ENCODE measurements around the gene WNT1.

DNA sequence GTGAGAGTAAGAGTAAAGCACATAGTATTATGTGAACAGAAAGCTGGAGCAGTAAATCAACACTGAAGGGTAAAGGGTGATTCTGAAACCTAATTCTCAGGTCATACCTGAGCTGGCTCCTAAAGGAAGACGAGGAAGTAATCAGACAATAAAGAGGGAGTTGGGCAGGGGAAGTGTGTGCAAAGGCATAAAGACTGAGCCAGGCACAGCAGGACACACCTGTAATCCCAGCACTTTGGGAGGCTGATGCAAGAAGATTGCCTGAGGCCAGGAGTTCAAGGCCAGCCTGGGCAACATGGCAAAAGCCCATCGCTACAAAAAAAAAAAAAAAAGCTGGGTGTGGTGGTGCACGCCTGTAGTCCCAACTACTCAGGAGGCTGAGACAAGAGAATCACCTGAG is 30.4 kb upstream of the WNT1 start:
- TF ChIP-seq, protein P1, sequence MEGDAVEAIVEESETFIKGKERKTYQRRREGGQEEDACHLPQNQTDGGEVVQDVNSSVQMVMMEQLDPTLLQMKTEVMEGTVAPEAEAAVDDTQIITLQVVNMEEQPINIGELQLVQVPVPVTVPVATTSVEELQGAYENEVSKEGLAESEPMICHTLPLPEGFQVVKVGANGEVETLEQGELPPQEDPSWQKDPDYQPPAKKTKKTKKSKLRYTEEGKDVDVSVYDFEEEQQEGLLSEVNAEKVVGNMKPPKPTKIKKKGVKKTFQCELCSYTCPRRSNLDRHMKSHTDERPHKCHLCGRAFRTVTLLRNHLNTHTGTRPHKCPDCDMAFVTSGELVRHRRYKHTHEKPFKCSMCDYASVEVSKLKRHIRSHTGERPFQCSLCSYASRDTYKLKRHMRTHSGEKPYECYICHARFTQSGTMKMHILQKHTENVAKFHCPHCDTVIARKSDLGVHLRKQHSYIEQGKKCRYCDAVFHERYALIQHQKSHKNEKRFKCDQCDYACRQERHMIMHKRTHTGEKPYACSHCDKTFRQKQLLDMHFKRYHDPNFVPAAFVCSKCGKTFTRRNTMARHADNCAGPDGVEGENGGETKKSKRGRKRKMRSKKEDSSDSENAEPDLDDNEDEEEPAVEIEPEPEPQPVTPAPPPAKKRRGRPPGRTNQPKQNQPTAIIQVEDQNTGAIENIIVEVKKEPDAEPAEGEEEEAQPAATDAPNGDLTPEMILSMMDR (IDR thresholded peaks at IDR 0.05; ENCODE audit: extremely low read depth in 1 of 2, insufficient read depth in 1 of 2, low read depth in 1 of 2, low read length in 2 of 2) = no peak
- TF ChIP-seq EZH2 (IDR thresholded peaks at IDR 0.05; ENCODE audit: borderline replicate concordance, low read depth, low read length, severe bottlenecking) = no peak
- TF ChIP-seq GATA2 (IDR thresholded peaks at IDR 0.05; ENCODE audit: insufficient read depth, insufficient read length, low read depth, low read length) = no peak
- no peak for TF ChIP-seq JUN (IDR thresholded peaks at IDR 0.05; ENCODE audit: borderline replicate concordance, insufficient read depth, insufficient read length, low read depth)
- no peak for TF ChIP-seq POLR2AphosphoS5 (IDR thresholded peaks at IDR 0.05; ENCODE audit: insufficient read depth, low read depth, low read length)
- TF ChIP-seq POLR2A (IDR thresholded peaks at IDR 0.05; ENCODE audit: low read depth, low read length) = no peak

All from endothelial cell of umbilical vein (primary cell).